ENCODE data around the gene LRRK1.

Gene LRRK1

DNA sequence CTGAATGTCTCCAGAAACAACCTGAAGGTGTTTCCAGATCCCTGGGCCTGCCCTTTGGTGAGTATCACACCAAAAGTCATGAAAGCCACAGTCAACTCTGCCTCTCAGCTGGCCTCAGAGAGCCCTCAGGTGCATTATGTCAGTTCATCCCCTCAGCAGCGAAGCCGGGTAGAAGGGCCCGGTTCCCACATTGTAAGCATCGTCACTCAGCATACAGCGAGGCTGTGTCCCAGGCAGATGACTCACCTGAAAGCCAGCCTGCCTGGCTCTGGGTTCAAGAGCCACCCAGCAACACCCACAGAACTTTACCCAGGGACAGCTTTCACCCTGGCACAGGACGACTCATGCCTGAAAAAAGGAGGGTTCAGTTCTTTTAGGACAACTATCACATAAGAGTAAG is 91.6 kb downstream of the LRRK1 start:
- Histone ChIP-seq H3K27me3 (no peaks in the 10 kb centered on the region), H3K36me3 (peaks cover 0 to 25% (median 0%) of the 10 kb centered on the region in 3 donors), H3K4me1 (peaks cover 0 to 19% (median 7%) of the 10 kb centered on the region in 4 donors), H3K4me3 (no peak overlapping the region), H3K9me3 (no peaks in the 10 kb centered on the region), H3K27ac (no peak overlapping the region)
- intact Hi-C loops (cut with DNase I; ENCODE audit: low total_unique reads), result loop anchor here (5.0 kb wide), 1 partner anchor 77 kb away; no protein-coding TSS in a partner anchor
- DNase-seq, result no peak
- TF ChIP-seq CTCF (IDR thresholded peaks at IDR 0.05), result no peak

DNA sequence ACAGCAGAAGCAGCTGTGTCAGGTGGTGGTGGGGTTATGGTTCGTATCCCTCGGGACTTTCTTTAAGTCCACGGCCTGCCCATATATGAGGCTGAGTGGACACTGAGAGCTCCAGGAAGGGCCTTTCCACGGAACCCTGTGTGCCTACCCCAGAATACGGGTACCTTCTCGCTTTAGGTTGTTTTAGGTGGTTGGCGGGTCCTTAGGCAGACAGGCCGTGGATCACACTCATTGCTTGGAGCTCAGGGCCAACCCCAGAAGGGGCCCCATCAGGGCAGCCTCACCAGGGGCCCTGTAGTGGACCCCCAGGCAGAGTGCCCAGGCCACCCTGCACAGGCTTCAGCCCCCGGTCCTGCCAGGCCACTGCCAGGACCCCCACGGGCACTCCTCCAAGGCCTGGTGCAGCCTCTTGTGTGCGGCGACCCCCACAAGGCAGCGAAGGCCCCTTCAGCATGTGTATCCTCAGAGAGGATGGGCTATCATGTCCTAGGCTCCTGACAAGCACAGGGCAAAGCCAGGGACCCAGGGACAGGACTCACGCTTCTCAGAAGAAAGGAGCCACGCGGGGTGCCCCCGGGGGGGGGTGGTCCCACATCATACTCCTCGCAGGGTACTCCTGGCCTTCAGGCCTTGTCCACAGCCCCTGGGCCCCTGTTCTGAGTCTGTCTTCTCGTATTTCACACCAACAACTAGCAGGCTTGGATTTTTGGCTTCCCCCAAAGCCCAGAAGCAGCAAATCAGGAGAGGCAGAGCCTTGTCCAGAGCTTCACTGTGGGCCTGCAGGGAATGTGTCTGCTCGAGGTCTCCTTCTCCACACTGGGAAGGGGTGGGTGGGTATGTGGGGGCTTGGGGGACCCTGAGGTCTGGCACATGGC is 93.4 kb downstream of the LRRK1 start:
- H3K4me3 ChIP-seq, result no peak overlapping the region
- intact Hi-C loops (cut with DNase I; ENCODE audit: low total_unique reads), result loop anchor here (5.0 kb wide), 1 partner anchor 75 kb away; no protein-coding TSS in a partner anchor
- H3K36me3 ChIP-seq, result peaks cover 0 to 25% (median 0%) of the 10 kb centered on the region in 3 donors
- no peak overlapping the region for H3K27ac ChIP-seq
- no peaks in the 10 kb centered on the region for H3K9me3 ChIP-seq
- no peak for TF ChIP-seq CTCF (IDR thresholded peaks at IDR 0.05)
- no peaks in the 10 kb centered on the region for H3K27me3 ChIP-seq
- DNase-seq, result no peak
- peaks cover 0 to 14% (median 3%) of the 10 kb centered on the region in 4 donors for H3K4me1 ChIP-seq

DNA sequence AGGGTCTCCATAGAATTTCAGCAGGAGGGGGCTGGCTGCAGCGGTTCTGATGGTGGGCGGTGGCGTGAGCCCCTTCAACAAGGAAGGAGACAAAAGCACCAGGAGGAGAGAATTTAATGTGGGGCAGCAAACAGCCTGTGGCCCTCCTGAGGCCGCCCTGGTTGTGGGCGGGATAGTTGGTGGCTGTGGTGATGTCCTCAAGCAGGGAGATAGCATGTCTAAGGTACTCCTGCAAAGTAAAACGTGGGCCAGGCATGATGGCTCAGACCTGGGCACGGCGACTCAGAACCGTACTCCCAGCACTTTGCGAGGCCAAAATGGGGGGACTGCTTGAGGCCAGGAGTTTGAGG is 94.0 kb downstream of the LRRK1 start:
- intact Hi-C loops (cut with DNase I; ENCODE audit: low total_unique reads), result loop anchor here (5.0 kb wide), 1 partner anchor 74 kb away; no protein-coding TSS in a partner anchor
- Histone ChIP-seq H3K27ac (no peak overlapping the region), H3K27me3 (no peaks in the 10 kb centered on the region), H3K4me3 (no peak overlapping the region), H3K9me3 (no peaks in the 10 kb centered on the region), H3K36me3 (peaks cover 0 to 25% (median 0%) of the 10 kb centered on the region in 3 donors), H3K4me1 (peaks cover 0 to 8% (median 3%) of the 10 kb centered on the region in 4 donors)
- no peak for TF ChIP-seq CTCF (IDR thresholded peaks at IDR 0.05)
- DNase-seq, result no peak

DNA sequence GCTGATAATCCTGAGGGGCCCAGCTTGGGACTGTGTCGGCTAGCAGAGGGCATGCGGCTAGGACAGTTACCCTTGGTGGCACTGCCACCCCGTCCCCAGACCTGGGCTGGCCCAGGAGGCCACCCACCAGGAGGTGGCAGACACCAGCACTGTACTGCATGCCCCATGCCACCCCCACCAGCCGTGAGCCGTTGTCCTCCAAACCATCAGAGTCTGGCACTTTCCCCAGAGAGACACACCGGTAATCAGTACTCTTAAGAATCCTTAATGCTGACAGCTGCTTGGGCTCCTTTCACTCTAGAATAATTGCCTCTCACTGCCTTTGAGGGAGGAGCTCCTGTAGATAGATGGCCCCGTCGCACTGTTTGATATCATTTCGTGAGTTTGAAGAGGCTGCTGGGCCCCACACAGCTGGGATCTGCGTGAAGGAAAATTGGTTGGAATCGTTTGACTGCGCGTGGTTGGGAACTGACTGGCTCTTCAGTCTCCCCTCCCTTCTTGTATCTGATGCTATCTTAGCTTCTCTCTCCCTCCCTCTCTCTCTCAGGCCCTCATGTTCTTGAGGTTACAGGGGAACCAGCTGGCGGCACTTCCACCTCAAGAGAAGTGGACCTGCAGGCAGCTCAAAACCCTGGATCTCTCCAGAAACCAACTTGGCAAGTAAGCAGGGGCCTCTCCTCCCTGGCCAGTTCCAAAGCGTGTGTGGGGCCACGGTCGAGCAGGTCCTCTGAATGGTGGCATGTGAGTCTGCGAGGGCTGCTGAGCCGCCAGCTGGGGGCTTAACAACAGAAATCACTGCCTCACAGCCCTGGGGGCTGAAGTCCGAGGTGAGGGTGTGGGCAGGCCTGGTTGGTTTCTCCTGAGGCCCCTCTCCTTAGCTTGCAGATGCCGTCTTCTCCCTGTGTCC is 94.9 kb downstream of the LRRK1 start:
- Histone ChIP-seq H3K4me3 (no peak overlapping the region), H3K27ac (no peak overlapping the region), H3K9me3 (no peaks in the 10 kb centered on the region), H3K27me3 (no peaks in the 10 kb centered on the region), H3K36me3 (peaks cover 0 to 25% (median 0%) of the 10 kb centered on the region in 3 donors), H3K4me1 (no peaks in the 10 kb centered on the region)
- intact Hi-C loops (cut with DNase I; ENCODE audit: low total_unique reads), result loop anchor here (2.0 to 5.0 kb wide), 2 partner anchors 73 to 243 kb away; no protein-coding TSS in a partner anchor
- no peak for DNase-seq
- no peak for TF ChIP-seq CTCF (IDR thresholded peaks at IDR 0.05)

Measured in tibial artery (tissue), 4 donors.